GM19239 (cell line): ENCODE data around the gene RAD51B.

Experiments used
- DNase-seq: peaks from one replicate; pipeline ENCODE4 v3.0.0; 2011; ENCODE audit warnings: low spot score; ENCODE audit not compliant: insufficient read length
- FAIRE-seq: peaks from 2 replicates; lab custom pipeline; 2011; peaks lifted over from hg19 to GRCh38; lab: Jason Lieb, UNC

Gene RAD51B

DNA sequence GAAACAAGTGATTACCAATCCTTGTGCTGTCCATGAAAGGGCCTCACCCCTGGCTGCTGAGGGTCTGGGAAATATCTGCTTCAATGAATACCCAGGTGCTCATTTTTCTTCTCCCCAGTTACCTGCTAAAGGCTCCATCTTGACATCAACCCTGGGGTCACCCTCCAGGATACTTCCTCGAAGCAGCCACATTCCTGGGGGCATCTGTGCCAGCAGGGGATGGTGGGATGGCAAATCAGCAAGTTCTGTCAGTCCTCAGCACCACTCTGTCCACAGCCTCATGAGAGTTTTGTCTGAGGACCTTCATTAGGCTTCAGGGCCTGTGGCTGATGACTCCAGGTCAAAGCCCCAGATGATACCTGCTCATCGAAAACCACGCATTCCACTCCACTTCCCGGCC lies 848.4 kb downstream of the RAD51B start:
- no peak for FAIRE-seq
- DNase-seq: no peak

DNA sequence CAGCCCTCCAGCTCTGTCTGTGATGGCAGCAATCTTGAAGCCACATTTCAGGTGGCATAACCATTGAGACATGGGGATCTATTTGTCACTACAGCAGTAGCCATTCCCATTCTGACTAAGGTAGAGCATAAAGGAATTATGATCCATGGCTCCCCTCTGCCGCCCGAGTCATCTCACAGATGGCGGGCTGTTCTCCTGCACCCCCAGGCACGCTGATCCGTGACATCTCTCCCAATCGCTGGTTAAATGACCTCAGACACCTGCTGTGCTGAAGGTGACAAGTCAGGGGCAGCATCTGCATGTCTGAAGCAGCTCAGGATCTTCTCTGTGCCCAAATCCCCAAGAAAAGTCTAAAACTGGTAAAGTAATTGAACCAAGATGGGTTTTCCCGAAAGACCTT lies 849.0 kb downstream of the RAD51B start:
- no peak for FAIRE-seq
- no peak for DNase-seq

DNA sequence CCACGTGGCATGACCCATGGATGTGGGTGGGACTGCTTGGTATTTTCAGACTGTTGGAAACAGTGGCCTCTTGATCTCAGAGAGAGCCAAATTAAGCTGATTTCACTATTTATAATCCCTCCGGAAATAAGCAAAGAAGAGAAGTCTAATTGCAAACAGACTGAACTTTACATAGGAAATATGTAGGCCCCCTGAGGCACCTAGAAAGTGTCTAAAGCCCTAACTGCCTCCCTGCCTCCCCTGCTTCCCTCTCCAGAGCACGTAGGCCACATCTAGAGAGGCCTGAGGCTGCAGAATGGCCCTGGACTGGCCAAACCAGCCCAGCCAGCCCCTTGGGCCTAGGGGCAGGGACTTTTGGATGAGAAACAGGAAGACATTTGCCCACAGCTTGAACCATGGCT lies 849.5 kb downstream of the RAD51B start:
- DNase-seq: no peak
- FAIRE-seq: no peak

DNA sequence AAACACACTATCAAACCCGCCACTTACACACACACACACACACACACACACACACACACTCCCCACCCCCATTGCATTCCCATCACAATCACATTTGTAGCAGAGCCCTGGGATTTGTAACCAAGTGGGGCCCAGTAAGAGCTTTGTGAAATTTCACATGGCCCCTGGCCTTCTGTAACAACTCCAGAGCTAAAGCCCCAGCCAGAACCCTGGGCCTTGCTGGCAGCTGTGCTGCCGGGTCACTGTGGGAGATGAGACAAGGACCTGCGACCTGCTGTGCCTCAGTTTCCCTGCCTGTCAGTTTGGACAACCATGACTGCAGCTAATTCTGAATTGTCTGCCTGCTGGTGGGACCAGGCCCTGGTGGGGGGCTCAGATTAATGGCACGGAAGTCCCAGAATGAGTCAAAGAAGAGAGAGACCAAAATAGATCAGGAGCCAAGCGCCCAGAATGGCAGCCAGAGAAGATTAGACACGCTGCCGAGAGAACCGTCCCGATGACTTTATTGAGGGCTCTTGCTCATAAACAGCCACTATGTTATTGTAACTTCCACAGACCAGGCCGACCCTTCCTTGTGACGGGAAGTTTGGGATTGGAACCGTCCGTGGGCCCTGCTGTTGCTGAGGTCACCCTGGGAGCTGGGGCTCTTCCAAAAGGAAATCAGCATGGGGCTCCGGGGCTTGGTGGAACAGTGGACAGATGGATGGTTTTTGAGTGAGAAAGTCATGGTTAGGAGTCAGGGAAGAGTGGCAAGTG lies 850.2 kb downstream of the RAD51B start:
- FAIRE-seq (no peak), DNase-seq (no peak)

DNA sequence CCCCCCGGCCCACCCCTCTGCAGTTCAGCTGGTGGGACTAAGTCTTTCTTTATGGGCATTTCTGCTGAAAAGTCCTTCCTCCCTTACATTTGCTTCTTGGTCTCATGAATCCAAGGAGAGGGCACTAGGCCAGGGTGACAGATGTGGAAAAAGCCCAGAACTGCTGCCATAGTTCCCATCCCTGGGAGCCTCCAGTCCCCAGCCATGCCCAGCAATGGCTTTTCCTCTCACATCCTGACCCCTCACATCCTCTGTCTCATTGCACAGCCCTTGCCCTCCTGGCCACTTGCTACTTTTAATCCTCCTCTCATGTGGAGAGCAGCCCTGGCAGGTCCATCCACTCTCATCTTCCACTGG lies 850.8 kb downstream of the RAD51B start:
- FAIRE-seq: no peak
- no peak for DNase-seq

DNA sequence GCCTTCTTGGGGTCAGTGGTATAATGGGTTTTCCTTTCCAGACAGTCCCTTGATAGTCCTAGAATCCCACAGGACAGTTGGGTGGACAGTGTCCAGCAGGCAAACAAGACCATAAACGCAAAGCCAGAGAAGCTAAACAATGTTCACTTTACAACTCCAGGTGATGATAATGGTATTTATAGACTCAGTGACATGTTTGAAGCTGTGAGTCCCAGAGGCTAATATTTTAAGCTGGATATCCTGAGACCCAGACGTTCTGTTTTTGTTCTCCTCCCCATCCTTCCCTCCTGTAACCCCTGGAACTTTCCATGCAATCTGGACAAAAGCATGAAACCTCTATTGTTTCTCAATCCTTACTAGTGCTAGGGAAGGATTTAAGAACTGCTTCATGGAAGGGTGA lies 852.3 kb downstream of the RAD51B start:
- DNase-seq (no peak), FAIRE-seq (no peak)

DNA sequence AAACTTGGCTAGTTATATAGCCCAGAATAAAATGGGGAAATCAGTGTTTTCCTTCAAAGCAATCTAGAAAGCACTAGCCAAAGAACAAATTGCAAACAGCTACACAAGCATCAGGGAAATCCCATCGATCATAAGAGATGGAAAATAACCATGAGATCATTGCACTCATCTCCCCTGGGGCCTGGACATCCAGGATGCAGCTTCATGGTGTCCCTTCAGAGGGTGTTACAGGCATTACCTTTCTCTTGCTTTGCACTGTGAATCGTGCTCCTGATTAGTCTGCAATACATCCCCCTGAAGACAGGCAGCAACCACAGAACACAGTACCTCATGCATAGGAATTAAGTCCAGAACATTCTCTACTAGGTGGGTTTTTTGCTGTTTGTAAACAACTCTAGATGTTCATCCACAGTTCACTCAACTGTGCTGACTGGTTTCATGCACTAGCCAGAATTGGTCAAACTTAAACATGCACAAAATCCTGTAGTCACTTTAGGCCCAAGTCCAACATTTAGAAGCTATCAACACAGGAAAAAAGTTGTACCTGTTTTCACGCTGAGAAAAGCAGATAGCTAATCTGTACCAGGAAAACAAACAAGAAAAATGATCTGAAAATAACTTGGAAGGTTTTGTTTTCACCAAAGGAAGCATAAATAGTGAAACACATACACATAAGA lies 853.2 kb downstream of the RAD51B start:
- FAIRE-seq (peak; percentile 39), DNase-seq (no peak)

DNA sequence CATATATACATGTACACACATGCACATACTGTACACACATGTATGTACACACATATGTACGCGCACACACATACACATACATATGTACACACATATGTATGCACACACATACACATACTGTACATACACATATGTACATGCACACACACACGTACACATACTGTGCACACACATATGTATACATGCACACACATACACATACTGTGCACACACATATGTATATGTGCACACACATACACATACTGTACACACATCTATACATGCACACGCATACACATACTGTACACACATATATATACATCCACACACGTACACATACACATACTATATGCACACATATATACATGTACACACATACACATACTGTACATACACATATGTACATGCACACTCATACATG lies 853.9 kb downstream of the RAD51B start:
- DNase-seq: no peak
- no peak for FAIRE-seq

DNA sequence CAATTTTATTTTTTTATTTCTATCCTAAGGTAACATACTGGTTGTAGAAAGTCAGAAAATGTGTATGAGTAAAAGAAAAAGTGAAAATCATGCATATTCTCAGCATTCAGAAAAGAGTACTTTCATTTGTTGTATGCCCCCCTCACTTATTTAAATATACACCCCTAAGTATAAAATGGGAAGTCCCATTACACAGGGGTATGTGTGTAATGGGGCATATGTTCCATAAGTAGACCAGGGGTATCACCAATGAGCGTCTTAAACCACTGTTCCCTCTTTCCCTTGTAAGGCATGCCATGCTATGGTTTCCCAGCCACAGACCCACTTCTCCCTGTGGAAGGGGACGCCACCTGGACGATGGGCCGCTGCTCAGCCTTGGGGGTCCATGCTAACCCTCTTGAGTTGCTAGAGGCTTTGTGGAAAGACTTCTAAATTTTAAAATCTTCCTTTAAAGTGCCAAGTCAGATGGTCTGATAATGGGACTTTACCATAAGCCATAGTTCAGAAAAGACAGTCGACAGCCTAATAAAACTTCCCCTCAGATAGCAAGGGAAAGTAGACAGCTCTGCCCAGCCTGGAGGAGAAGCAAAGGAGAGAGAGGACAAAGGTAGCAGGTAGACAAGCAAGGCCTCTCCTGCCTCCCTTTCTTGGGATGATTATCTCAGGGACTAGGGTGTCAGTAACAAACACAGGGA lies 855.1 kb downstream of the RAD51B start:
- FAIRE-seq (no peak), DNase-seq (no peak)

DNA sequence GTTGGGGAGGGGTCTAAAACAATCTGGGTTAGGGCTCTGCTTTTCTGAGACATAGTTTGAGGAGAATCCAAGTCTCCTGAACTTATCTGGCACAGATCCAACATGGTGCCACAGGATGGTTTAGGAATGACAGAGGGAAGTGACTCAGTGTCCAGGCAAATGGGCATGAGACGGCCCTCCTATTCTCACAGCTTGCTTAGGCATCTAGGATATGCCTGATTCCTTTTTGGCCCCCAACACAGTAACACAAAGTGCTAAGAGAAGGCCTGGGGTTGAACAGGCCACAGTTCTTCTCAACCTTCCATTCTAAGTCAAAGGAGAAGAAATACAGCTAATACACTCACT lies 855.6 kb downstream of the RAD51B start:
- DNase-seq (no peak), FAIRE-seq (no peak)

DNA sequence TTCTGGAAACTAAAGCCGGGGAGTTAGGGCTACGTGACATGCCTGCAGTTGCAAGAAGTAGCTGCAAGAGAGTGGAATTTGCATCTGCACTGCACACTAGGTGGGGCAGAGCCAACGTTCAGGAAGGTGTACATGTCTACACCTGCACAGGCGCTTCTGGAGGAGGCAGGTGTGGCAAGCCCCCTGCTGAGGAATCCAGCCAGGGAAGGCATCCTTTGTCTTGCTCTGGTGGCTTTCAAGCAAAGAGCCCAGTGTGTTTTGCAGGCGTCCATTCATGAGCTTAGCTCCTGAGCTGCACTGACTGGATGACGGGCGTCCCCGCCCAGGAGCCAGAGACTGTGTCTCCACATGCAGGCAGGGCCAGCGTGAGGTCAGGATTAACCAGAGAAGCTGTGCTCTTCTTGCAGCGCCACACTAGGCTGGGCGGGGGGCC lies 856.9 kb downstream of the RAD51B start:
- DNase-seq (no peak), FAIRE-seq (no peak)

DNA sequence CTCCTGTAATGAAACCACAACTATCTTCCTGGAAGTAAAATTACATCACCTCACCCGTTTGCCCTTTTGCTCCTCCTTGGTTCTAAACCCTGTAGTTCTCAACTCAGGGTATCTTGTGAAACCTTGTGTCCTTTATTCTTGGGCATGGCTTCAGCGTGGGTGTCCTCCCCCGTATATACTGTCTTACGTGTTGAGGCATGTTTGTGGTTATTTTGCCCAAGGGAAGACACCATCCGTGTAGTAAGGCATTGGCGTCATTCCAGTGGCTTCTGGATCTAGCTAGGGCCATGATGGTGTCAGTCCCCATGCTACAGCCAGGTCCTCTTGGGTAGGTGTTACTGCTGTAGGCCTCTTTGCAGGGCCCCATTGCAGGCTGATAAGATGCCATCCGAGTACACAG lies 857.9 kb downstream of the RAD51B start:
- DNase-seq: no peak
- no peak for FAIRE-seq

DNA sequence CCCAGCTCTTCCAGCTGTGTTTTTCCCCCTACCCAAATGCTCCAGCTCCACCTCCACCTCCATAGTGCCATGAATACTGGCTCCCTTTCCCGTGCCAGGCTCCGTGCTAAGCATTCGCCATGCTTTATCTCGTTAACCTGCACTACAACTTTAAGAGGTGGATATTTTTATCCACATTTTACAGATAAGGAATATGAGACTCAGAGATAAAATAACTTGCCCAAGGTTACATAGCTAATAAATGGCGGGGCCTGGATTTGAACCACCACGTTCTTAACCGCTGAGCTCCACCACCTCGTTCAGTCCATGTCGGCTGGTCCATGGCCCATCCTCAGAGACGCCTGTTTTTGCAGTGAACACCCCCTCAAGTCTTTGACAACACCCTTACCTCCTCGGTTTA lies 858.3 kb downstream of the RAD51B start:
- FAIRE-seq: no peak
- DNase-seq: no peak

DNA sequence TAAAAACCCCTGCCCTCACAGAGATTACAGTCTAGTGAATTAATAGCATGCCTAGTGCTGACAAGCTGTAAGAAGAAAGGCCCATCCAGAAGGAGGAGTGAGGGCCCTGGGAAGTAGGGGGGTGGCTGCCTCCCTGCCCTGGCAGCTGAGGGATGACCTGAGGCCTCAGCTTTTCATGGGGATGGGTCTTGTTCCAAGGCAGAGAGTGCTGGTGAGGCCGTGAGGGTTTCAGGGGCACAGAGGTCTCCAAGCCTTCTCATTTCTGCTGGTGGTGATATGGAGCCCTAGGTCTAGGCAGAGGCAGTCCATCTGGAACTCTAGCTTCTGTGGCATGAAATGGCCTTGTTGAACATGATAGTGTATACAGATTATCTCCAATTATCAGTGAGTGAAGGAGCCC lies 858.9 kb downstream of the RAD51B start:
- no peak for DNase-seq
- no peak for FAIRE-seq

DNA sequence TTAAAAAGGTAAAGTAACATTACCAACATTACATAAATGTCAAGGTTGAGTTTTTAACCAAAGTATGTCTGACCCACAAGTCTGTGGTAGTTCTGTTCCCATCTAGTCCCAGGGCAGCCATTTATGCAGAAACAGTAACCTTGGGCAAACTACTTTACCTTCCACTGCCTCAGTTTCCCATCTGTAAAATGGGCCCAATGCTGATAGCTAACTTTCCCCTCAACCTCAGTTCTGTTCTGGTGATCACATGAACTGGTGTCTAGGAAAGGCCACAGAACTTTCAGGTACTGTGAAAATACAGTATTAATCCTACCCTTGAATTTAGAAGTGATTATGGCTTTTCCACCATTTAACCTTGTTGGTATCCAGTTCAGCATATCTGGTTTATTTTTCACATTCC lies 859.7 kb downstream of the RAD51B start:
- FAIRE-seq (peak; percentile 58), DNase-seq (no peak)

DNA sequence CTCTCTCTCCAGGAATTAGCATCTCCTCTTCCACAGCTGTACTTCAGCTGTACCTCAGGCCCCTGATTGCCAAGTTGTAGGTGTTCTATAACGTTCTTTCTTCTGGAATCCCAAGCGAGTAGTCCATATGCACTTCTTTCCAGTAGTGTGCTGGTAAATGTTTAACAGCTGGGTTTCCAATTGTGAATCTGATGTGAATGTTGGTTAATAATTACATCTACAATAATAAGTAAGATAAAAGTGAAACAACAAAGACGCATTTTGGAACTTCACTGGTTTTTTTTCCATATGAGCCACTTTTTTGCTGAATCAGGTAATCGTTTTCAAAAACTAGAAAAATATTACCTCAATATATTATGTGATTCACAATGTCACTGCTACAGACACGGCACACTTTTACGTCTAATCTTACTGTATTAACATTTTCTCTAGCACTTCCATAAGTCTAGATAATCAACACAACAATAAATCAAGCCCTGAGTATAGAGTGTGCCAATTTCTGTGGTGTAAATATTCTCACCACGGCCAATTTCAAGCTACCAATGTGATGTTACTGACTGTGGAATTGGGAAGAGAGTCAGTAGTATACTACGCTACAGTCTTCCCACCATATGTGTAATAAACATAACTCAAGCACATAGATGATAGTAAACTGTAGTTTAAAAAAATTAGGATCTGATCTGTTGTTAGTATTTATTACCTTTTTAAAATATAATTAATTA lies 860.3 kb downstream of the RAD51B start:
- DNase-seq (no peak), FAIRE-seq (peak; percentile 37)

DNA sequence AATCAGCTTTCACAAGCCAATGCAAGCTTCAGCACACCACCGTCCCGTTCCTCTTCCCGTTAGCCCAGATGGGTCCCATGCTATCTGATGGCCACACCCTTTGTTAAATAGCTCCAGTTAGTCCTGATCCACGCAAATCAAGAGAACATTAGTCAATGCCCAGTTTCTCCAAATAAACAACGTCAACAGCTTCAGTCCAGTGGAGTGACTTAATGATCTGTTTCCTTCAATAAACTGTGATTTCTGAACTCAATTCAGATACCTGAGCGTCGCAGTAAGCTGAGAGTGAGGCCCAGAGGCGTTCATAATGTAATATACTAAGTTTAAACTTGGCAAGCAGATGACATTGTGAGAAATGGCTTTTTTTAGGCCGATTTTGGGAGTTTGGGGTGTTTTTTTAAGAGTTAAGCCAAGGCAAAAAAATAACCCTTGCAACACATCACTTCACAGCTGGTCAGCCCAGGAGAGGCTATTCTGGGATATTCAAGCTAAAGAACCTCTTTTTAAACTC lies 861.0 kb downstream of the RAD51B start:
- FAIRE-seq (no peak), DNase-seq (no peak)

DNA sequence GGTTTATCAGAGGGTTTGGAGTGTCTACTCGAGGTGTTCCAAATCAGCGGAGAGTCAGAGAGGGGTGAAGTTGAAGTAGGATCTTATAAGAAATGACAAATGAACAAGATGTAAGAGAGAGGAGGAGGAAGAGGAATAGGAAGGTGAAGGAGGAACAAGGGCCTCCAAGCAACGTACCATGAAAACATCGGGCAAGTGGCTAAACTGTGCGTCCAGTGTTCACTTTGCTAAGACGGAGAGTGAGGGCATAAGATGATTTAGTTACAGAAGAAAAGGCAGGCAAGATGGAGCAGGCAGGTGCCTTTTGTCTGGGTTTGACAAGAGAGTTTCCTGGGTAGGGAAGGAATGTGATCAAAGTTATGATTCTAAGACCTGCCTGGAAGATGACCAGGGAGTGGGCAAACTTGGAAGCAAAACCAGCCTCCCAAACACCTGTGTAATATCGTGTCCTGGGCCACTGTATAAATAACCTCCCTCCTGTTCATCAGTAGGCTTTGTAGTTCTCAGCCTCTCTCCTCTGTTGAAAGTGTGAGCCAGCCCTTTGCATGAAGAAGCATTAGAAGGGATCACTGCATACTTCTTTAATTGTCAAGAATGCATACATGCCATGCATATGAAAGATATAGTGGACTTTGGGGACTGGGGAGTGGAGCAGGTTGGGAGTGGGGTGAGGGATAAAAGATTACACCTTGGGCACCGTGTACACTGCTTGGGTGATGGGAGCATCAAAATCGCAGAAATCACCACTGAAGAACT lies 861.9 kb downstream of the RAD51B start:
- FAIRE-seq (no peak), DNase-seq (no peak)

DNA sequence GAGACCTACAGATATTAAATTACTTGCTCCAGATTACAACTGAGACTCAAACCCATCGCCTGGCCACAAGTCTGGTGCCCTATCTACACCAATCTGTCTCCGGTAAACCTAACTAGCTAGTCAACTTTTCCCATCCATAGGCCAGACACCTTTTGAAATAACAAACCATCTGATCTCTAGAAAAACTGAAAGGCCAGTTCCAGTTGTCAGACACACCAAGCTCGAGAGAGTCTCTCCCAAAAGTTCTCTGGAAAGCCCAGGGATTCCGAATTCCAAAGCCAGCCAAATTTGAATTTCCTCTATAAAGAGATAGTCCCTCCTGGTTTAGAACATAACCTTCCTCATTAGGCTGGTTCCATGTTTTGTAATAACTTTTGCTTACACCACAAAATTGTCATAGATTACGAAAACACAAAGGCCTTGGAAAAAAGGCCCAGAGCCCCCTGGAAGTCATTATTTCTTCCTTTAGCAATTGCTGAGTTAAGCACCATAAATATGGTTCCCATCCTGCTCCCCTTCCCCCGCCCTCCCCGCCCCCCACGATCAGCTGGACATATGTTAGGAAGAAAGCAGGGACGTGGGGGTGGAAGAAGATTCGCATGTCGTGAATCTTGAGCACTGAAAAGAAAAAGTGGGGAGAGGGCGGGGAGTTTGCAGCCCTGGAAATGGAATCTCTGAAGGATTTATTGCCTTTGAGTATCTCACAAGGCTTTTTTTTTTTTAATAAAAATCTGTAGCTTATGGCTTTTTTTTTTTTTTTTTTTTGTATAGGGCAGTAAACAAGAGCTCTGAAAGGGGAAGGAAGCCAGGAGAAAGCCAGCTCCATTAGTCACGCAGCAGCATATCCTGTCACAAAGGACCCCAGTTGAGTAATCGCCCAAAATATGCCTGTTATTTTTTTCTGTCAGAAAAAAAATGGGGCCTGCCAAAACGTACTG lies 862.9 kb downstream of the RAD51B start:
- no peak for FAIRE-seq
- no peak for DNase-seq
